Activated T-helper 1 cell treated with Interleukin-2 at 50 U/mL for 16 hours (primary cell): ENCODE data around the gene SDK1.
"Not testable (repeated sequence)": the region's sequence is repeated elsewhere in the genome, so short reads cannot be mapped to it uniquely, and the experiment has no call there.

ENCODE experiments used
- DNase-seq: peaks from one replicate; pipeline ENCODE4 v3.0.0-alpha.2; 2020; ENCODE audit warnings: low read depth

The SDK1 gene

DNA sequence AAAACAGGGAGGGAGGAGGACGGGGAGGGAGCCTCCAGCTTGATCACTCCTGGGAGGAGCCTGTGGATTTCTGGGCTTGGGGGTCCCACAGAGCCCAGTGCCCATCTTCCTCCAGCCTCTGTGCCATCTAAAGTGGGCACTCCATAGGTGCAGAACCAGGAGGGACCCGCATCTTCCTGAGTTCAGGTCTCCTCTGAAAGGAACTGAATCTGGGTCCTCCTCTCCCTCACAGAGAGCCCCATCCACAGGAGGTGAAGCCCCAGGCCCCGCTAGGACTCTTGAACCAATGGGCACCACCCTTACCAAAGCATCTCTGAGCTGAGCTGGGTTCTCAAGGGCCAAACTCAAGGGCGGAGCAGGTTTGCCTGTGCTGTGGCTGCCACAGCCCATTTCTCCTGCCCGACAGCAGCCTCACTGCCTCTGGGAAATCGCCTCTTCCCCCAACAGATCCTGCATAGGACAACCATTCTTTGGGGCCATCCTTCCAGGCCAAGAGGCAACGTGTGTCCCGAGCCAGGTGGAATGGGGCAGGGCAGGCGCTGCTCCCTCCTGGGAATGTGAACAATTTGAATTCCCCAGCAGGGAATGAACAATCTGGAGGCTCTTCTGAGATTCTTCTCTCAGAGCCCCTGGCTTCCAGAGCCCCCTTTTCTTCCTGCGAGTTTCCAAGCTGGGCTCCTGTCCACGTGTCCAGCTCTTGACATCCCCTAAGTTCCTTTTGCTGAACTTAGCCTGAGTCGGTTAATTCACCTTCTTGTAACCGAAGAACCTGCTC, 970.1 kb downstream of the SDK1 start:
- DNase-seq: no peak

DNA sequence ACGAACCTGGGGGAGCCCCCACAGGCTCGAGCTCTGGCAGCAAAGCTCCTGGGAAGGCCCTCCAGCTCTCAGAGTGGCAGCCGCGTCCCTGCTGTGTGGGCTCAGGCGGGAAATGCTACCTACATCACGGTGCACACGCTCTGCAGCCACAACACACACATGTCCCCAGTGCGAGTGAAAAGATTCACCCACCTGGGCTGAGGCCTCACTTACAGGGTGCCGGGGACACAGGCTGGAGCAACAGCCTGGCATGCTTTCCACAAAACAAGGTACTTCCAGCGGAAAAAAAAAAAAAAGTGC, 970.6 kb downstream of the SDK1 start:
- DNase-seq: no peak

DNA sequence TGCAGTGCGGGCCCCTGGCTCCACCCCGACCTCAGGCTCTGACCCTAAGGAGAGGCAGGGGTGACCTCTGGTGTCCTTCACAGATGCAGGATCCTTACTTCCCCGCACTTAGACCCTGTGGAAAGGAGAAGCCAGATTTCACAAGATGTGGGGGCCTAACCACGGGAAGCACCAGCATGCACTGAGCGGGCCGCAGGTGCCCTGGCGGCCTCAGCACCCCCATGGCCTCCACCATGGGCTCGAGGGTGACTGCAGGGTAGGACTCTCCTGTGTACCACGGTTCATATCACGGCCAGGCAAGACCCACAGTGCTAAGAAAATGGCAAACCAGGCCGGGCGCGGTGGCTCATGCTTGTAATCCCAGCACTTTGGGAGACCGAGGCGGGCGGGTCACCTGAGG, 971.1 kb downstream of the SDK1 start:
- no peak for DNase-seq

DNA sequence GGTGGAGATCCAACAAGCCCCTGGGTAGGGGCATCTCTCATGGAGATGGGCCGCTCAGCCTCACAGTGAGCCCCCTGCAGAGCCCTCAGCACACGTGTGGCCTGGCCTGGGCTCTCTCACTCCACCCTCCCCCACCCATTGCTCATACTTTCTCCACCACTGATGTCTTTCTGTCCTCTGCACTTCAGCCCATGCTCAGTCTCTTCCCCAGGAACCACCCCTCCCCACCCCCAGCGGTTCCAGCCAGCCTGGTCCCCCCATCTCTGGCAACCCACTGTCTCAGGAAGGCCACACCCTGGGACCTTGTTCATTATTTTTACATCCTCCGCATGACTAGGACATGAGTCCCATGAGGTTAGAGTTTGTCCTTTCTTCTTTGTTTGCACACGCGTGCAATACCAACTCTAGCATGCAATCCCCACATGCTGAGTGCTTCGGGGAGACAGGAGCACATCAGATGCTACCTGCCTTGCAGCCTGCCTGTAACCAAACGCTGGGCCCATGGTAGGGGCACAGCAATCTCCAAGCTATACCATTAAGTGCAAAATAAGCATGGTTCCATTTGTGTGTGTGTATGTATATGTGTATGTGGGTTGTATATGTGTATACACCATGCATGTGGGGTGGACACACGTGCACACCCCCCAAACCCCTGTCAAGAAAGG, 972.6 kb downstream of the SDK1 start:
- DNase-seq: no peak

DNA sequence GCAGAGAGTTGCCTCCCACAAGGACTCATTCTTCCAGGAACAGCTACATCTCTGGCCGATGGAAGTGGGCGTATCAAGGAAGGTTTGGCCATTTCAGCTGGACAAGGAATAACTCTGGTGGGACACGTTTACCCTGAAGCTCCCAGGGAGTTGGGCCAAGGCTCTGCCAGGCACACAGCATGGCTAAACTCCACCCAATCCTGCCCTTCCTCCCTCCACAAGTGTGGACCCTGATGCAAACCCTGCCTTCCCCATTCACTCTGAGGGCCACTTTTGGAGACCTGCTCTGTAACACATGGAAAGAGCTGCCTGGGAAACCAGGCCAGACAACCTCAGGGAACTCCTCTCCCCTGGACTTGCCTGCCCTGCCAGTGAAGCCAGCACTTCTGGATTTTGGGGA, 973.2 kb downstream of the SDK1 start:
- no peak for DNase-seq

DNA sequence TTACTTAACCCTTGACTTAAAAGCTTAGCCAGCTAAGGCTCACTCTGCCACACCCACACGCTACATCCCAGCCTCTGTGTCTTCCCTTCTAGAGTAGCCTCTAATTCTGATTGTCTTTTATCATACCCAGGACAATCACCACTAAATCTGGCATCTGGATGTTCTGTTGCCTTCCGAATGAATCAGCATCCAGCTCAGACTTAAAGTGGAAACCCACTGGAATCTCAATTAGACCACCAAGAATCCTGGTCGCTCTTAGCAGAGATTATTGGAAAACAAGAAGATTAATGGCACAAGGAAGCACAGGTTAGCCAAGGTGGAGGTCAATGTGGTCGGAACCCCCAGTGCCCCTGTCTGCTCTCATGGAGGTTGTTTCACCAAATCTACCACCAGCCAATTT, 976.9 kb downstream of the SDK1 start:
- no peak for DNase-seq

DNA sequence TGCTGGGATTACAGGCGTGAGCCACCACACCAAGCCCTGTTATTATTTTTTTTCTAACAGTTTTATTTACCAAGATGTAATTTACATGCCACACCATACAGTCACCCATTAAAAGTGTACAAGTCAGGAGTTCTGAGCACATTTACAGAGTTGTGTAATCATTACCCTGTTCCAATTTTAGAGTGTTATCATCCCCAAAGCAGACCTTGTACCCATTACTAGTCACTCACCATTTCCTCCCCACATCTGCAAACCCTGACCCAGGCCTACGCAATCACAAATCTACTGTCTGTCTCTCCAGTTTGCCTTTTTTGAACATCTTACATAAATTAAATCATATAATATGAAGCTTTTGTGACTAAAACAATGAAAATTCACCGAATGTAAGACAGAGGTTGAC, 978.2 kb downstream of the SDK1 start:
- DNase-seq: no peak

DNA sequence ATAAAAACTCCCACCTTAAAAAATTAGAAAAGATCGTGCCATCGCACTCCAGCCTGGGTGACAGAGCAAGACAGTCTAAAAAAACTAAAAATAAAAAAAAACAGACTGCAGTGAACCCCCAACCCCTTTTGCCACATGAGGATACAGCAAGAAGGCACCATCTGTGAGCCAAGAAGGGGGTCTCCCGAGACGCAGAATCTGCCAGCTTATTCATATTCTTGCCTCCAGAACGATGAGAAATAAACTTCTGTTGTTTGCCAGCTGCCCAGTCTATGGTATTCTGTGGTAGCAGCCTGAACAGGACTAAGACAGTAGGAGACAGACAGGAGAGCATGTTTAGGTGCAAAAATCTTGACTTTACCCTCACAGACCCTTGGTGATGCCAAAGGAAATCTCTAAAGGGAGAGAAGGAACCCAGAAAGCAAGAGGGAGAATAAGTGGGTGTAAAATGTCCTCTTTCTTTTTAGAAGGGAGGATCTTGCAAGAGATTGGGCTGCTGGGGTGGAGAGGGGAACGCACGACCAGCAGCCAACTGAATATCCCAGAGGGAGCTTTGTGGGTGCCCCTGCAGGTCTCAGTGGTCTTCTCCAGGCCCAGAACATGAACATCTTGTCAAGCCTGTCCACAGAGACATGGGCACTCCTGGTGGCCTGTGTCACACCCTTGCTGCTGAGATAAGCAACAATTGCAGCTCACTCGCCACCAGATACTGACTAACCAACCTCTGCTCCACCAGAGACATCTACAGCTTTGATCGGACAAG, 980.4 kb downstream of the SDK1 start:
- no peak for DNase-seq

DNA sequence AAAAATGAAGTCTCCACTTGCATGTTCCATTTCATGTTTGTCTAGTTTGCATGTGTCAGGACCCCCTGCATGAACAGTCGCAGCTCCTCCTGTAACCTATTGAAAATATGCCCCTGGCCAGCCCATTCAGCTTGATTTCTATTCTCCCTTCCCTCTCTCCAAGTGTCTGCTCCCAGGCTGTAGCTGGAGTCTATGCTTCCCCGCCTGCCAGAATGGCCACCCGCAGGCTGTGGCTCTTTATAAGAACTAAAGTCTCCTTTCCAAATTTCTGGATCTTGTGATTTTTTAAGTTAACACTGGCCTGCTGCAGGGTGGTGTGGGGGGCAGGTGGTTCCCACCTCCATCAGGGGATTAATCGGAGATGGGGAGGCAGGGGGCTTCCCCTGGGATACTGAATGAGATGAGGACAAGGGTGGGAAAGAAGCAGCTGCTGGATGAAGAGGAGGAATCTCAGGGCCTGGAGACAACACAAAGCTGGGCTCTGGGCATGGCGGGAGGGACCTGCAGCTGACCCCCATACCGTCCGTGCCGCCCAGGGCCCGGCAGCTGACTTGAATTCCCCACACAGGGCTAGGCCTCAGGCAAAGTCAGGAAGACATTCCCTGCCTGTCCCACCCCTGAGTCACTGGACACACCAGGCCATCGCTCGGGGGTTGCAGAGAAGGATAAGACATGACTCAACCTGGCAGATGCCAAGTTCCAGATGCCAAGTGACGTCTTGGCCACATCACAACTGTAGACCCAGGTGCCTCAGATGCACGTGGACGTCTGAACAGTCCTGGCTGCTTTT, 981.6 kb downstream of the SDK1 start:
- DNase-seq: no peak

DNA sequence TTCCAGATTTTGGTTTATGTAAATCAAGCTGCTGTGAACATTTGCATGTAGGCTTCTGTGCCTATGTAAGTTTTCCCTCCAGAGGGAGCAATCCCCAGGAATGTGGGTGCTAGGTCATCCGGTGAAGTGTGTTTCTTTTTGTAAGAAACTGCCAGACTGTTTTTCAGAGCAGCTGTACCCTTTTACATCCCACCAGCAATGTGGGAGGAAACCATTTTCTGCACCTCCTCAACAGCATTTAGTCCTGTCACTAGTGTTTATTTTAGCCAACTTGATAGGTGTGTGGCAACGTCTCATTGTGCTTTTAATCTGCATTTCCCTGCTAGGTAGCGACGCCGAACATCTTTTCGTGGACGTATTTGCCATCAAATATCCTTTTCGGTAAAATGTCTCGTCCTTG, 985.3 kb downstream of the SDK1 start:
- no peak for DNase-seq

DNA sequence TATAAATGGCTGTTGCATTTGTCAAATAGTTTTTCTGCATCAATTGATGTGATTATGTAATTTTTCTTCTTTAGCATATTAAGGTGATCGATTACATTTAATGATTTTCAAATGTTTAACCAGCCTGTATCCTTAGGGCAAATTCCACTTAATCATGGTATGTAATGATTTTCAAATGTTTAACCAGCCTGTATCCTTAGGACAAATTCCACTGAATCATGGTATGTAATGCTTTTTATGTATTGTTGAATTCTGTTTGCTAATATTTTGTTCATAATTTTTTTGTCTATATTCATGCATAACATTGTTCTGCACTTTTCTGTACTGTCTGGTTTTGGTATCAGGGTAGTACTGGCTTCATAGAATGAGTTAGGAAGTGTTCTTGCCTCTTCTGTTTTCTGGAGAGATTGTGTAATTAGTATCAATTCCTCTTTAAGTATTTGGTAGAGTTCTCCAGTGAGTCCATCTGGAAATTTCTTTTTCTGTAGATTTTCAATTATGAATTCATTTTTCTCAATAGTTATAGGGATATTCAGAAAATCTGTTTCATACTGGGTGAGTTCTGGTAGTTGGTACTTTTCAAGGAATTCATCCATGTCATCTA, 987.8 kb downstream of the SDK1 start:
- no peak for DNase-seq

DNA sequence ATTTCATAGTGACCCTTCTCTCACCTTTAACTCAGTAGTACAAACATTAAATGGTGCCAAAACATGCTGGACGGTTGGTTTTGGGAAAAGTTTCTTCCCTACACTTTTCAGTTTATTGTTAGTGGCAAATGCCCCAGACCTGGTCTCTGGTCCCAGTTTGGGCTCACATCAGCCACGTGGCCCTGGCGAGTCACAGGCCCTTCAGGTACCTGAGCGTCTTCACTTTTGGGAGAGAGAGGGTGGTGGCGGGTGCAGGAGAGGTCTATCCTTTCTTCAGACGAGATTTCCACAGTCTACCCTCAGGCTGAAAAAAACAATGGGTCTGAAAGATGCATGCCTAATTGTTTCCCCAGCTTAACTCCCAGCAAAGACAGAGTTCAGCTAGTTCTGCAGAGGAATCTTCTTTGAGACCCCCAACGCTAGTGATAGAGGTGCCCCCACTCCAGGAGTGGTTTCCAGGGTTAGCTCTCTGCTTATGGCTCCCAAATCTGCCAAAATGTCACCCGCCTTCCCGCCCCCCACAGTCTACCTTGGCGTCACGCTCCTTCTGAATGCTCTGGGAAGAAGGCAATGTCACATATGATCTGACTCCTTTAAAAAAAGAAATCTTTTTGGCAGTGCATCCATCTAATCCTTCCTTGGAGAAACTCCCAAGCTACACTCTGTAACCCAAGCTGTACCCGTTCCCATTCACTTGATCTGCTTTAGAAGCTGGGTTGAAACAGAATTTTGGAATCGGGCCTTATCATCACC, 996.3 kb downstream of the SDK1 start:
- DNase-seq: no peak

DNA sequence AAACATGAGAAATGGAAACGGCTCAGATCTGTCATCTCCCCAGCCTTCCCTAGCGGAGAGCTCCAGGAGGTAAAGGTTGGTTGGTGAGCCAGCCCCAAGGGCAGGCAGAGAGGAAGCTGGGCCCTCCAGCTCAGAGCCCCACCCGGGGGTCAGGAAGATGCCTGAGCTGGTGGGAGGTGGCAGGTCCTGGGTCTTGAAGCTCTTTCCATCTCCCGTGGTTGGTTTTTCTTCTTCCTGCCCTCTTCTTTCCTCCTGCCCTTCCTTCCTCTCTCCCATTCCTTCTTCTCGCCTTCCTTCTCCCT, 996.8 kb downstream of the SDK1 start:
- DNase-seq: no peak

DNA sequence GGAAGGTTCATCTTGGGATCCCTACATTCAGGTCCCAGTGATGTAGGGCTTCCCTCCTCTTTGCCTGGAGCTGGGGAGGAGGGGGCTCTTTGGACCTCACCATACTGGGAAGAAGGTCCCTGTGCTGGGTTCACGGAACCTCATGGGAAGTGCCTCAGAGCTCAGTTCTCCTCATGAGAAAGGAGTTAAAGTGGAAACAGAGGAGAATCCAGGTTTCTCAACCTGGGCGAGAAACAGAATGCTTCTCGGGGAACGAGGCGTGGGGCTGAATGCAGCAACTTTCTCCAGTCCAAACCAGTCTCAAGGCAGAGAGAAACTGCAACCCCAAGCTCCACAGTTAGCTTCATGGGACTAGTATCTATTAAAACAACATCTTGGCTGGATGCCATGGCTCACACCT, 998.4 kb downstream of the SDK1 start:
- no peak for DNase-seq

DNA sequence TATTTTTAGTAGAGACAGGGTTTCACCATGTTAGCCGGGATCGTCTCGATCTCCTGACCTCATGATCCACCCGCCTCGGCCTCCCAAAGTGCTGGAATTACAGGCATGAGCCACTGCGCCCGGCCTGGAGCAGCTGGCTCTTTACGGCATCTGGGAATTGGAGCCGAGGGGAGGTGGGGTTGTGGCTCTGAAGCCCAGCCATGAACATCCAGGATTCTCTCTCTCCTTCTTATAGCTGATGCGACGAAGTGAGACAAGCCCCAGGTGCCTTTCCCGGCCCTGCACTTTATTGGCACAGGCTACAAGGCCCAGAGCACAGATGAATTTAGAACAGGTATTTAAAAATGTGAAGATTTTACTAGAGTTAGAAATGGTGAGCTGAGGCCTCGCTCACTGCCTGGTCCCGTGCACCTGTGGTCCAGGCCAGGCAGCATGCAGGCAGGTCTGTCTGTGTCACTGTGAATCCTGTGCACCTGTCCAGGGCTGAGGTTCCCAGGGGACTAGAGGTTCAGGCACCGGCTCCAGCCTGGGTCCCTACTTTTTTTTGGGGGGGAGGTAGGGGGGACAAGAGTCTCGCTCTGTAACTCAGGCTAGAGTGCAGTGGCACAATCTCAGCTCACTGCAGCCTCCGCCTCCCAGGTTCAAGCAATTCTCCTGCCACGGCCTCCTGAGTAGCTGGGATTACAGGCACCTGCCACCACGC, 1001.3 kb downstream of the SDK1 start:
- no peak for DNase-seq

DNA sequence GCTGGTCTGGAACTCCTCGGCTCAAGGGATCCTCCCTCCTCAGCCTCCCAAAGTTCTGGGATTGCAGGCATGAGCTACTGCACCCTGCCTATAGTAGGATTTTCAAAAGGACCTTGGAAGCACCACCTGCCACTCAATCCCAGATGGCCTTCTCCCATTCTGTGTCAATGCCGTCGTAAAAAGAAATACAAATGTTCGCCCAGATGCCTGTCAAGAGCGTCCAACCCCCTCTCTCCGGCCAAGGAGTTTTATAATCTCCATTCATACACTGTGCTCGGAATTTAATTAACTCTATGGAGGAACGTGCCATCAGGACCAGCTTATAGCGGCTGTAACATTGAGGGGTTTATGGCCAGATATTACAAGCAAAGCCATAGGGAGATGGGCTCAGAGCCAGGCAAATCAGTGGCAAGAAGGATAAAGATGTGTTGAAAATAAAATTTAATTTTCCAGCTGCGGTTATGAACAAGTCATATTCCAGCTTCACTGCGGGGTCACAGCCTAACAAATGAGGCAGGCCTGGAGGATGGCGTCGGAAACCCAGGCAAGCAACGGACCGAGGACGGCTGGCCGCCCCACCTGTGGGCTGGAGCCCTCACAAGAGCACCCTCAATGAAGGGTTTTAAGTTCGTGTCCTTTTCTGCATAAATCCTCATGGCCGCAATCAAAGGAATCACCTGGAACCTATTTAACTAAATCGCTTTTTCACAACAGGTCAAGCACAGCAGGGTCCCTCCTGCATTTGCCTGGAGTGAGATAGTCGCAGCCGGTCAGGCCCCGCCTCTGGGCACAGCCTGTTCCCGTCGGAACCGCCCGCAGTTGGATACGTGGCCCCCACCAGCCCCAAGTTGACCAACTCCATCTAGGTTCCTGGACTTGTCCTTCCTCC, 1006.5 kb downstream of the SDK1 start:
- no peak for DNase-seq

DNA sequence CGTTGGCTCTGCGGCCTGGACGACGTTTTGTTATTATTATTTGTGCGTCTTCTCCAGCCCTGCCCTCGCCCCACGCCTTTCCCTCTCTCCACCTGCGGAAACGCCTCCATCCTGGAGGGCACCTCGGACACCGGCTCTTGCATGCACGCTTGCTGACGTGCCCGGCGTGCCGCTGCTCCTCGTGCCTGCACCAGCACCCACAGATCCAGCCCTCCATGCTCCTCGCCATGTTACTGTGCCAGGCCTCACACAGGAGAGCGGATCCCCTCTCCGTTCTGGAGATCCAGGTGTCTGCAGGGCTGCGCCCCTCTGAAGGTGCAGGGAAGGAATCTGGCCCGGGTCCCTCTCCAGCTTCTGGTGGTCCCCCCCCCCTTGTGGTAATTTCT, 1007.1 kb downstream of the SDK1 start:
- no peak for DNase-seq

DNA sequence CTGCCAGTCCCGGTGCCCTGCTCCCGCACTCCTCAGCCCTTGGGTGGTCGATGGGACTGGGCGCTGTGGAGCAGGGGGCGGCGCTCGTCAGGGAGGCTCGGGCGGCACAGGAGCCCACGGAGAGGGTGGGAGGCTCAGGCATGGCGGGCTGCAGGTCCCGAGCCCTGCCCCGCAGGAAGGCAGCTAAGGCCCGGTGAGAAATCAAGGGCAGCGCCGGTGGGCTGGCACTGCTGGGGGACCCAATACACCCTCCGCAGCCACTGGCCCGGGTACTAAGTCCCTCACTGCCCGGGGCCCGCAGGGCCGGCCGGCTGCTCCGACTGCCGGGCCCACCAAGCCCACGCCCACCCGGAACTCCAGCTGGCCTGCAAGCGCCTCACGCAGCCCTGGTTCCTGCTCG, 1012.9 kb downstream of the SDK1 start:
- not testable (repeated sequence) for DNase-seq

DNA sequence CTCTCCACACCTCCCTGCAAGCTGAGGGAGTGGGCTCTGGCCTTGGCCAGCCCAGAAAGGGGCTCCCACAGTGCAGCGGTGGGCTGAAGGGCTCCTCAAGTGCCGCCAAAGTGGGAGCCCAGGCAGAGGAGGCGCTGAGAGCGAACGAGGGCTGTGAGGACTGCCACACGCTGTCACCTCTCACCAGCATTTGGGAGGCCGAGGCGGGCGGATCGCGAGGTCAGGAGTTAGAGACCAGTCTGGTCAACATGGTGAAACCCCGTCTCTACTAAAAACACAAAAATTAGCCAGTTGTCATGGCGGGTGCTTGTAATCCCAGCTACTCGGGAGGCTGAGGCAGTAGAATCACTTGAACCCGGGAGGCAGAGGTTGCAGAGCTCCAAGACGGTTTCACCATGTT, 1013.3 kb downstream of the SDK1 start:
- not testable (repeated sequence) for DNase-seq
